SKM-1 treated with dmso at 0.1 percent for 144 hours (cell line): Measurements from ENCODE around the gene SH3D21.
A peak's percentile ranks its signal among the peaks of the same experiment; 100 is the strongest.

Source experiments
- DNase-seq: peaks from one replicate; lab custom pipeline; 2025; ENCODE audit not compliant: unreplicated experiment; lab: John Stamatoyannopoulos, UW

SH3D21 gene

GRCh38 chr1:36303244-36303643 is 2.9 kb upstream of the SH3D21 start:
- DNase-seq: no peak

- DNase-seq: no peak
These were observed 2.4 kb upstream of the SH3D21 start for GRCh38 chr1:36303650-36304360.

GRCh38 chr1:36304521-36304920 is 1.6 kb upstream of the SH3D21 start:
- no peak for DNase-seq

- no peak for DNase-seq
These were observed 926 bp upstream of the SH3D21 start for GRCh38 chr1:36304970-36305914.

- DNase-seq: no peak
These were observed 306 bp upstream of the SH3D21 start for GRCh38 chr1:36305915-36306209.

GRCh38 chr1:36306902-36307456 is 811 bp downstream of the SH3D21 start:
- DNase-seq: peak; percentile 36

- DNase-seq: no peak
These were observed 1.6 kb downstream of the SH3D21 start for GRCh38 chr1:36307601-36308330.

GRCh38 chr1:36309397-36309796 is 3.2 kb downstream of the SH3D21 start:
- no peak for DNase-seq

- no peak for DNase-seq
These were observed 14.2 kb downstream of the SH3D21 start for GRCh38 chr1:36320291-36320761.

GRCh38 chr1:36320767-36321118 is 14.6 kb downstream of the SH3D21 start:
- DNase-seq: no peak

GRCh38 chr1:36321119-36321951 is 15.2 kb downstream of the SH3D21 start:
- DNase-seq: no peak

GRCh38 chr1:36322041-36322785 is 16.0 kb downstream of the SH3D21 start:
- no peak for DNase-seq

GRCh38 chr1:36322786-36323635 is 16.8 kb downstream of the SH3D21 start:
- no peak for DNase-seq

GRCh38 chr1:36323636-36324352 is 17.6 kb downstream of the SH3D21 start, which contains the start of gene EVA1B:
EVA1B (minus strand) TSS chr1:36323645; CDS start chr1:36323037, 608 bp downstream.
- peak; percentile 66 for DNase-seq

GRCh38 chr1:36324353-36324703 is 18.2 kb downstream of the SH3D21 start:
- DNase-seq: no peak

GRCh38 chr1:36326499-36326898 is 20.3 kb downstream of the SH3D21 start:
- no peak for DNase-seq

- DNase-seq: no peak
These were observed 21.4 kb downstream of the SH3D21 start for GRCh38 chr1:36327421-36328087.

- DNase-seq: no peak
These were observed 21.9 kb downstream of the SH3D21 start for GRCh38 chr1:36328088-36328480.
